Lower leg skin (tissue), 3 donors: ENCODE results near the gene SPACDR.

Source experiments
- CTCF ChIP-seq, 3 donors: fragments of 450-650 bp; IDR thresholded peaks; one replicate each; pipeline ENCODE4 v1.5.1; 2016; ENCODE audit warnings: antibody characterized with exemption in 3 of 3, mild to moderate bottlenecking in 3 of 3, moderate library complexity in 2 of 3
- POLR2A ChIP-seq, 2 donors: fragments of 450-650 bp; IDR thresholded peaks; one replicate each; pipeline ENCODE4 v1.6.1; 2016 to 2017; ENCODE audit warnings: antibody characterized with exemption in 2 of 2, mild to moderate bottlenecking in 1 of 2, moderate library complexity in 1 of 2

- TF ChIP-seq CTCF (IDR thresholded peaks at IDR 0.05) (no peak), POLR2A (IDR thresholded peaks at IDR 0.05) (no peak)
Measured at GRCh38 chr7:100477871-100478267, 13.8 kb upstream of the SPACDR start.
